ENCODE measurements around the gene PACS1.

DNA sequence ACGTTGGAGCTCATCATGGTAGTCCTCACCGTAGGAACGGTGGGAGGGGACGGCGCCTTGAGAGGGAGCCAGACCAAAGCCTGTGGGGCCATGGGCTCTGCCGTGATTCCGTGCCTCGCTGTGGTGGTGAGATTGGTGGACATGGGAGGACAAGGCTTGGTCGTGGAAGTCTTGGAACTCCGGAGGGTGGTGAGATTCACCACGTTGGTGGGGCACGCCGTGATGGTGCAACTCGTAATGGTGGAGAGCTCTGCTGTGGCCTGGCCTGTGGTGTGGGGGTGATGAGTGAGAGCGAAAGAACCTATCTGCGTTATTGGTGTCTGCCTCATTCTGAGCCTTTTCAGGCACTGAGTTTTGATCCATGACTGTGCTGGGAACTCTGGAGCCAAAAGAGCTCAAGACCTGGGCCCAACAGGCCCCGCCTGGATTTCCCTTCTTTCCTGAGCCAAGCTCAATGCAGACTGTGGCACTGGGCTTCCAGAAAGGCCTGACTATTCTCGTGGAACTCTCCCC, 44.0 kb upstream of the PACS1 start, which contains the start of gene CATSPER1:
- no peak for TF ChIP-seq SUZ12 (IDR thresholded peaks at IDR 0.05)
- no peak for TF ChIP-seq ARNT (IDR thresholded peaks at IDR 0.05)
- TF ChIP-seq, protein P1, sequence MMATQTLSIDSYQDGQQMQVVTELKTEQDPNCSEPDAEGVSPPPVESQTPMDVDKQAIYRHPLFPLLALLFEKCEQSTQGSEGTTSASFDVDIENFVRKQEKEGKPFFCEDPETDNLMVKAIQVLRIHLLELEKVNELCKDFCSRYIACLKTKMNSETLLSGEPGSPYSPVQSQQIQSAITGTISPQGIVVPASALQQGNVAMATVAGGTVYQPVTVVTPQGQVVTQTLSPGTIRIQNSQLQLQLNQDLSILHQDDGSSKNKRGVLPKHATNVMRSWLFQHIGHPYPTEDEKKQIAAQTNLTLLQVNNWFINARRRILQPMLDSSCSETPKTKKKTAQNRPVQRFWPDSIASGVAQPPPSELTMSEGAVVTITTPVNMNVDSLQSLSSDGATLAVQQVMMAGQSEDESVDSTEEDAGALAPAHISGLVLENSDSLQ (IDR thresholded peaks at IDR 0.05), result no peak
- TF ChIP-seq TARDBP (IDR thresholded peaks at IDR 0.05), result no peak

All from HEK293T (cell line).